AG04450 (cell line): ENCODE results near the gene LTK. TPM values are rescaled to one million over a fixed set of nuclear protein-coding genes. Genes with fewer than 3 reads are reported as not detected.

Source experiments
- CTCF ChIA-PET: fragments of 300-600, 350-600 bp; formaldehyde crosslinking; extraction: SDS; loops from one replicate; lab custom pipeline; 2022; ENCODE audit warnings: antibody characterized with exemption, inconsistent platforms; lab: Charles Lee
- POLR2A ChIA-PET: fragments of 350-600 bp; formaldehyde crosslinking; extraction: SDS; loops from one replicate; lab custom pipeline; 2021; ENCODE audit warnings: antibody characterized with exemption, inconsistent platforms; lab: Yijun Ruan, JAX
- DNase-seq: peaks from one replicate; pipeline ENCODE4 v3.0.0-alpha.2; 2011; ENCODE audit warnings: low read depth, low spot score
- H3K27ac ChIP-seq: one replicate; pipeline ENCODE4 v1.5.1; 2012; ENCODE audit warnings: low read depth, low read length, control low read depth
- H3K27me3 ChIP-seq: one replicate; pipeline ENCODE4 v1.6.0; 2012; ENCODE audit warnings: low read length; ENCODE audit not compliant: control insufficient read depth, insufficient read depth
- H3K4me3 ChIP-seq: 2 replicates; pipeline ENCODE4 v1.5.1; 2011; ENCODE audit warnings: mild to moderate bottlenecking, low read depth, low read length, control low read depth
- H3K9me3 ChIP-seq: 2 replicates; pipeline ENCODE4 v1.5.1; 2012; ENCODE audit warnings: low read length; ENCODE audit not compliant: control insufficient read depth, insufficient read depth
- polyA plus RNA-seq: library from polyadenylated mRNA; depleted of rRNA; stranded (reverse); fragments of >200 nt; gene quantifications from 2 replicates; pipeline ENCODE4 v1.2.3, GENCODE V29; 2011; rRNA removed
- TF ChIP-seq, protein P1 (sequence below): IDR thresholded peaks from 2 replicates; pipeline ENCODE4 v1.5.1; 2011; ENCODE audit warnings: low read depth, low read length, control low read depth, inconsistent platforms

LTK gene
- polyA plus RNA-seq, 1 experiment = 0.09 TPM

DNA sequence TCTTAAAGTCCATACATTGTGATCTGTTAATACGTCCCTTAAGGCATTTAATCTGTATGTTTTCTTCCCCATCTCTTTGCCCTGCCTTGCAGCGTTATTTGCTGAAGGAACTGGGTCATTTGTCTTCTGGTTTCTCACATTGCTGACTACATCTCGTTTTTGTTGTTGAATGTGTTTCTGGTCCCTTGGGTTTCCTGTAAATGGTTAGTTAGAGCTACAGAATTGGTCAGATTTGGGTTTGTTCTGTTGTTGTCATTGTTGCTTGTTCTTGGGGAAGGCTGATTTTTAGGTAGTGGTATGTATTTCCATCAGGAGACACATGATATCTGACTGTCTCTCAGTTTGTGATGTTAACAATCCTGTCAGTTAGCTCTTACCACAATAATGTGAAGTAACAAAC lies 46.9 kb downstream of the LTK start:
- Histone ChIP-seq H3K27me3 (no peaks in the 10 kb centered on the region), H3K27ac (no peak overlapping the region), H3K4me3 (no peak overlapping the region), H3K9me3 (no peaks in the 10 kb centered on the region)
- ChIA-PET CTCF (interaction anchor here (0.7 to 3.1 kb wide), 25 partner anchors 8 to 438 kb away, joined by 3 to 21 read pairs (median 4); partner anchors contain the start of gene MAPKBP1), POLR2A (no interaction called here)
- TF ChIP-seq, protein P1, sequence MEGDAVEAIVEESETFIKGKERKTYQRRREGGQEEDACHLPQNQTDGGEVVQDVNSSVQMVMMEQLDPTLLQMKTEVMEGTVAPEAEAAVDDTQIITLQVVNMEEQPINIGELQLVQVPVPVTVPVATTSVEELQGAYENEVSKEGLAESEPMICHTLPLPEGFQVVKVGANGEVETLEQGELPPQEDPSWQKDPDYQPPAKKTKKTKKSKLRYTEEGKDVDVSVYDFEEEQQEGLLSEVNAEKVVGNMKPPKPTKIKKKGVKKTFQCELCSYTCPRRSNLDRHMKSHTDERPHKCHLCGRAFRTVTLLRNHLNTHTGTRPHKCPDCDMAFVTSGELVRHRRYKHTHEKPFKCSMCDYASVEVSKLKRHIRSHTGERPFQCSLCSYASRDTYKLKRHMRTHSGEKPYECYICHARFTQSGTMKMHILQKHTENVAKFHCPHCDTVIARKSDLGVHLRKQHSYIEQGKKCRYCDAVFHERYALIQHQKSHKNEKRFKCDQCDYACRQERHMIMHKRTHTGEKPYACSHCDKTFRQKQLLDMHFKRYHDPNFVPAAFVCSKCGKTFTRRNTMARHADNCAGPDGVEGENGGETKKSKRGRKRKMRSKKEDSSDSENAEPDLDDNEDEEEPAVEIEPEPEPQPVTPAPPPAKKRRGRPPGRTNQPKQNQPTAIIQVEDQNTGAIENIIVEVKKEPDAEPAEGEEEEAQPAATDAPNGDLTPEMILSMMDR = no peak
- DNase-seq = no peak

DNA sequence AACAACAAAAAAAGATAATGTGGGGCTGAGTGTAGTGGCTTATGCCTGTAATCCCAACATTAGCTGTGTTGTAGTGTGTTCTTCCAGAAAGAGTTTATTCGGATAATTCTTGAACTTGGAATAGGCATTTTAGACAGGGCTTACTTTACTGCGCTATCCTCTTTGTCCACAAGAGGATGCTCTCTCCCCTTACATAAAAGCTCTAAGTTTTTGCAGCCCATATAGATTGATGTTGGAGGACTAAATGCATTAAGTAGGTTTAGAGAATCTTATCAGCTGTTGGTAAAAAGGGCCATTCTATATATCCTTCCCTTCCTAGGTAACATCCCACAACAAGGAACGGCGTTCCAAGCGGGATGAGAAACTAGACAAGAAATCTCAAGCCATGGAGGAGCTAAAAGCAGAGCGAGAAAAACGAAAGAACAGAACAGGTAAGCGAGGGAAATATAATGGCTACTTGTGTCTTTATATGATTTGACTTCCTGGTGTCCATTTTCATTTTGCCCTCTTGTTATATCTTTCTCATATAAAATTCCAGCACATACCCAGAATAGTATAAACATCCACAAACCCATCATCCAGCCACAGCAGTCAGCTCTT lies 47.7 kb downstream of the LTK start:
- peak; percentile 34 for DNase-seq
- no peaks in the 10 kb centered on the region for H3K9me3 ChIP-seq
- CTCF ChIA-PET = interaction anchor here (0.6 to 3.1 kb wide), 43 partner anchors 9 to 439 kb away, joined by 3 to 21 read pairs (median 4); partner anchors contain the start of genes MAPKBP1, NDUFAF1 and TYRO3
- H3K4me3 ChIP-seq = no peak overlapping the region
- H3K27ac ChIP-seq = no peak overlapping the region
- POLR2A ChIA-PET = no interaction called here
- H3K27me3 ChIP-seq = no peaks in the 10 kb centered on the region
- TF ChIP-seq, protein P1 = peak; percentile 100

DNA sequence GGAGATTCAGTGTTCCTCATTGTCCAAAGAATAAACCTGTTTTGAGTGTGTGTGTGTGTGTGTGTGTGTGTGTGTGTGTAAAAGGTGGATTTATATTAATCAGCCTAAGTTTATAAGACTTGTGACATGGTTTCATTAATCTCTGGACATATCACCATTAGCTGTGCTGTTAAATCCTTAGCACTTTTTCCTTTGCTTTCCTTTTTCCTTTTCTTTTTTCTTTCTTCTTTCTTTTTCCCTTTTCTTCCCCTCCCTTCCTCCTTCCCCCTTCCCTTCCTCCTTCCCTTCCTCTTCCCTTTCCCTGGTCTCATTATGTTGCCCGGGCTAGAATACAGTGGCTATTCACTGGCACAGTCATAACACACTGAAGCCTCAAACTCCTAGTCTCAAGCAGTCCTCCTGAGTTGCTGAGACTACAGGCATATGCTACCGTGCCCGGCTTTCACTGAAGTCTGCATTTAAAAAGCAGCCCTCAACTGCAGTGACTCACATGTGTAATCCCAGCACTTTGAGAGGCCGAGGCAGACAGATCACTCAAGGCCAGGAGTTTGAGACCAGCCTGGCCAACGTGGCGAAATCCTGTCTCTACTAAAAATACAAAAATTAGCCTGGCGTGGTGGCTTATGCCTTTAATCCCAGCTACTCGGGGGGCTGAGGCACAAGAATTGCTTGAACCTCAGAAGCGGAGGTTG lies 48.6 kb downstream of the LTK start:
- DNase-seq = no peak

GRCh38 chr15:41462084-41462795 lies 51.4 kb downstream of the LTK start:
- H3K4me3 ChIP-seq = no peak overlapping the region
- no peaks in the 10 kb centered on the region for H3K9me3 ChIP-seq
- DNase-seq = no peak
- H3K27ac ChIP-seq = no peak overlapping the region
- CTCF ChIA-PET = no interaction called here
- POLR2A ChIA-PET = no interaction called here
- TF ChIP-seq, protein P1 = no peak
- no peaks in the 10 kb centered on the region for H3K27me3 ChIP-seq

More for the DNA sequence above, 48.6 kb downstream of the LTK start:
- Histone ChIP-seq H3K9me3 (no peaks in the 10 kb centered on the region), H3K27ac (no peak overlapping the region), H3K27me3 (no peaks in the 10 kb centered on the region), H3K4me3 (no peak overlapping the region)
- TF ChIP-seq, protein P1 = no peak
- ChIA-PET POLR2A (no interaction called here), CTCF (interaction anchor here (0.6 to 3.1 kb wide), 30 partner anchors 10 to 430 kb away, joined by 3 to 21 read pairs (median 4); partner anchors contain the start of genes MAPKBP1 and TYRO3)

Other genes starting within 250 kb of the LTK start
- 2.9 and 3.9 TPM in 2 replicates for gene OIP5, start 181.2 kb downstream of the LTK start, polyA plus RNA-seq
- gene NUSAP1, start 180.9 kb downstream of the LTK start, polyA plus RNA-seq = 24.8 and 33.9 TPM in 2 replicates
- 24.4 and 34.4 TPM in 2 replicates for gene NDUFAF1, start 111.3 kb downstream of the LTK start, polyA plus RNA-seq
- gene RTF1, start 96.7 kb downstream of the LTK start, polyA plus RNA-seq = 32.5 and 40.8 TPM in 2 replicates
- 0.92 and 1.5 TPM in 2 replicates for gene ITPKA, start 20.0 kb downstream of the LTK start, polyA plus RNA-seq
- 9.5 and 12.9 TPM in 2 replicates for gene RPAP1, start 30.4 kb upstream of the LTK start, polyA plus RNA-seq
- 21.0 and 21.7 TPM in 2 replicates for gene TYRO3, start 45.4 kb upstream of the LTK start, polyA plus RNA-seq
- 8.5 and 9.7 TPM in 2 replicates for gene MGA, start 146.6 kb upstream of the LTK start, polyA plus RNA-seq